SJSA1 (cell line): ENCODE results near the gene TUSC2. TPM values are rescaled to one million over a fixed set of nuclear protein-coding genes. Genes with fewer than 3 reads are reported as not detected.
A peak's percentile ranks its signal among the peaks of the same experiment; 100 is the strongest.

ENCODE experiments used
- DNase-seq, 2 experiments: peaks; one replicate each; pipeline ENCODE4 v3.0.0-alpha.2; 2015 to 2020; ENCODE audit warnings: low spot score in 2 of 2, low read depth in 1 of 2
- H3K27ac ChIP-seq: fragments of 250-450 bp; sonication (Bioruptor Pico); 2 replicates; pipeline ENCODE4 v1.5.1; 2020; ENCODE audit warnings: mild to moderate bottlenecking, moderate library complexity
- H3K27me3 ChIP-seq: fragments of 250-450 bp; sonication (Bioruptor Pico); replicated peaks from 2 replicates; pipeline ENCODE4 v1.5.1; 2020; ENCODE audit warnings: mild to moderate bottlenecking, moderate library complexity
- H3K36me3 ChIP-seq: fragments of 250-450 bp; sonication (Bioruptor Pico); 2 replicates; pipeline ENCODE4 v1.5.1; 2020; ENCODE audit warnings: mild to moderate bottlenecking
- H3K4me1 ChIP-seq: fragments of 250-450 bp; sonication (Bioruptor Pico); replicated peaks from 2 replicates; pipeline ENCODE4 v1.6.1; 2021; ENCODE audit warnings: mild to moderate bottlenecking
- H3K4me3 ChIP-seq: fragments of 250-450 bp; sonication (Bioruptor Pico); 2 replicates; pipeline ENCODE4 v1.5.1; 2020; ENCODE audit warnings: mild to moderate bottlenecking
- H3K9me3 ChIP-seq: fragments of 250-450 bp; sonication (Bioruptor Pico); replicated peaks from 2 replicates; pipeline ENCODE4 v1.5.1; 2020; ENCODE audit warnings: mild to moderate bottlenecking
- total RNA-seq: library from RNA; depleted of rRNA; stranded (reverse); fragments of >200 nt; shearing (Covaris generic); gene quantifications from 2 replicates; pipeline ENCODE4 v1.2.3, GENCODE V29; 2014

Gene TUSC2
- total RNA-seq, 1 experiment from 2014 or later: 46.7 TPM

- H3K4me1 ChIP-seq: peaks cover 33% of the 10 kb centered on the region
- peak within 1 kb of the TSS; percentile 63 for H3K4me3 ChIP-seq
- H3K27ac ChIP-seq: peak within 1 kb of the TSS; percentile 27
- no peaks in the 10 kb centered on the region for H3K9me3 ChIP-seq
- H3K27me3 ChIP-seq: no peaks in the 10 kb centered on the region
- DNase-seq: peak; percentile 92 to 97
- peaks cover 50% of the 10 kb centered on the region for H3K36me3 ChIP-seq
These were observed 31.1 kb upstream of the TUSC2 start, which contains the start of gene TMEM115 for GRCh38 chr3:50358911-50359759. TMEM115 (minus strand) TSS chr3:50359521; CDS start chr3:50359063, 458 bp downstream.

GRCh38 chr3:50358355-50358910, 30.4 kb upstream of the TUSC2 start:
- H3K27me3 ChIP-seq: no peaks in the 10 kb centered on the region
- peak overlapping the region; percentile 27; the same call in 1 of the 2 replicates for H3K27ac ChIP-seq
- peaks cover 33% of the 10 kb centered on the region for H3K4me1 ChIP-seq
- DNase-seq: no peak
- peak overlapping the region; percentile 63 for H3K4me3 ChIP-seq
- peaks cover 57% of the 10 kb centered on the region for H3K36me3 ChIP-seq
- no peaks in the 10 kb centered on the region for H3K9me3 ChIP-seq

- H3K4me1 ChIP-seq: peaks cover 33% of the 10 kb centered on the region
These were observed 29.5 kb upstream of the TUSC2 start for GRCh38 chr3:50357481-50357880.

GRCh38 chr3:50356553-50356952, 28.5 kb upstream of the TUSC2 start:
- Histone ChIP-seq H3K4me1 (peaks cover 35% of the 10 kb centered on the region), H3K27ac (no peak overlapping the region), H3K4me3 (no peak overlapping the region), H3K36me3 (peaks cover 72% of the 10 kb centered on the region), H3K27me3 (no peaks in the 10 kb centered on the region), H3K9me3 (no peaks in the 10 kb centered on the region)
- no peak for DNase-seq

More at GRCh38 chr3:50357481-50357880, 29.5 kb upstream of the TUSC2 start:
- no peak for DNase-seq
- Histone ChIP-seq H3K27ac (no peak overlapping the region), H3K36me3 (peaks cover 65% of the 10 kb centered on the region), H3K27me3 (no peaks in the 10 kb centered on the region), H3K4me3 (peak overlapping the region; percentile 63), H3K9me3 (no peaks in the 10 kb centered on the region)

DNA sequence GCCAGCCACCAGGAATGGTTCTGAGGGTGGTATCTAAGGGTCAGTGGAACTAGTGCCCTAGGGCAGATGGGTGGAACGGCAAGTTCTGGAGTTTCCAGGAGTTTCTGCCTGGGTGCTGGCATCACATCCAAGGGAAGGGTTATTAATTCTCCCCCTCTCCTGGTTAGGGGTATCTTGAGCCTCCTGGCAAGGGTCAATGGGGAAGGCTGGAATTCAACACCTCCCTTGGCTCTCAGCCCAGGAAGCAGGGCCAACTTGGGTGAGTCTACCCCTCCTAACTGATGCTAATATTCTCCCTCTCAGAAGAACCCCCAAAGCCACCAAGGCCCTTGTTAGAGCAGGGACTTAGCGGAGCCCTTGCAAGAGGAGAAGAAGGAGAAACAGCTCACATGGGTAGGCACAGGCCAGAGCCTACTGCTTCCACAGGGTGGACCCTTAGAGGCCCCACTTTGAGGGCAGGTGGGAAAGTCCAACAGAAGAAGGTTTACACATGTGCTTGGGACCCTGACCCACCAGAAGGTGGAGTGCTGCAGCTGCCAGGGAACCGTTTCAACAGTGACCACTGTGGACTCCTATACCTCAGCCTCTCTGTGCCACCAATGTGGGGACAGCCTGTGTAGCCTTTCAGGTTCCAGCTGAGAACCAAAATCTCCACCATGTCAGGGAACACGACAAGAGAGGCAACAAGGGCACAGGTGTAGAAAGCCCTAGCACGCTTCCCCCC, 28.0 kb upstream of the TUSC2 start:
- Histone ChIP-seq H3K36me3 (peaks cover 76% of the 10 kb centered on the region), H3K27me3 (no peaks in the 10 kb centered on the region), H3K4me3 (no peak overlapping the region), H3K9me3 (no peaks in the 10 kb centered on the region), H3K4me1 (peaks cover 40% of the 10 kb centered on the region), H3K27ac (no peak overlapping the region)
- DNase-seq: no peak

GRCh38 chr3:50354850-50355249, 26.8 kb upstream of the TUSC2 start:
- DNase-seq: no peak
- H3K36me3 ChIP-seq: peaks cover 76% of the 10 kb centered on the region
- H3K4me1 ChIP-seq: peaks cover 48% of the 10 kb centered on the region
- no peak overlapping the region for H3K4me3 ChIP-seq
- no peaks in the 10 kb centered on the region for H3K27me3 ChIP-seq
- H3K9me3 ChIP-seq: no peaks in the 10 kb centered on the region
- H3K27ac ChIP-seq: no peak overlapping the region

GRCh38 chr3:50354186-50354764, 26.3 kb upstream of the TUSC2 start:
- DNase-seq: no peak
- H3K27ac ChIP-seq: no peak overlapping the region
- no peaks in the 10 kb centered on the region for H3K27me3 ChIP-seq
- H3K4me3 ChIP-seq: no peak overlapping the region
- peaks cover 48% of the 10 kb centered on the region for H3K4me1 ChIP-seq
- H3K9me3 ChIP-seq: no peaks in the 10 kb centered on the region
- peaks cover 76% of the 10 kb centered on the region for H3K36me3 ChIP-seq

DNA sequence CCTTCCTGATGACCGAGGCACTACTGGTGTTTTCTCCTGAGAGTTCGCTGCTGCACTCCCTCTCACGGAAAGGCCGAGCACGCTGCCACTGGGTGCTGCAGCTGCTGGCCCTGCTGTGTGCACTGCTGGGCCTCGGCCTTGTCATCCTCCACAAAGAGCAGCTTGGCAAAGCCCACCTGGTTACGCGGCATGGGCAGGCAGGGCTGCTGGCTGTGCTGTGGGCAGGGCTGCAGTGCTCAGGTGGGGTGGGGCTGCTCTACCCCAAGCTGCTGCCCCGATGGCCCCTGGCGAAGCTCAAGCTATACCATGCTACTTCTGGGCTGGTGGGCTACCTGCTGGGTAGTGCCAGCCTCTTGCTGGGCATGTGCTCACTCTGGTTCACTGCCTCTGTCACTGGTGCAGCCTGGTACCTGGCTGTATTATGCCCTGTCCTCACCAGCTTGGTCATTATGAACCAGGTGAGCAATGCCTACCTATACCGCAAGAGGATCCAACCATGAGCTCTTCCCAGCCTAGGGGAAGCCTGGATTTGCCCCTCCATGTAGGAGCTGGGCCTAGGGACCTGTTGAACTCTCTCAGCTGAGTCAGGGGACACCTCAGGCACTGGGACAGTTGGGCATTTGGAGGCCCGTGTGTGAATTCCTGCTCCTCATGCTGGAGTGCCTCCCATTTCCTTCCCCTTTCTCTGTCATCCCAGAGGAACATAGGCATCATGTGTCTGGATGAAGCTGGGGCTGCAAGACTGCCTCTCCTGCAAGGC, 25.4 kb upstream of the TUSC2 start:
- DNase-seq: no peak
- H3K27me3 ChIP-seq: no peaks in the 10 kb centered on the region
- H3K9me3 ChIP-seq: no peaks in the 10 kb centered on the region
- no peak overlapping the region for H3K4me3 ChIP-seq
- peaks cover 44% of the 10 kb centered on the region for H3K4me1 ChIP-seq
- no peak overlapping the region for H3K27ac ChIP-seq
- H3K36me3 ChIP-seq: peaks cover 68% of the 10 kb centered on the region

- Histone ChIP-seq H3K4me1 (peaks cover 37% of the 10 kb centered on the region), H3K27ac (no peak overlapping the region)
These were observed 24.8 kb upstream of the TUSC2 start for GRCh38 chr3:50352781-50353180.

DNA sequence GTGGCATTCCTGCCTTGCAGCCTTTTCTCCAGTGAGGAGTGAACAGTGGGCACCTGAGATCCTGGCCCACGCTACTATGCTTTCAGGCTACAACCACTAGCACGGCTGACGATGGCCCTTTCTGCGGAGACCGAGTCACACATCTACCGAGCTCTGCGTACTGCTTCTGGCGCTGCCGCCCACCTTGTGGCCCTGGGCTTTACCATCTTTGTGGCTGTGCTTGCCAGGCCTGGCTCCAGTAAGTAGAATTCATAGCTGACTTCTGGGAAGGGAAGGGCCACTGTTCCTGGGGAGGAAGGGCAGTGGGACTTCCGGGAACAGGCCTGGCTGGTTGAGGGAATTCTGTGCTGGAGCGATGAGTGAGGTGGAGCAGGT, 23.3 kb upstream of the TUSC2 start:
- H3K27ac ChIP-seq: no peak overlapping the region
- no peak for DNase-seq
- no peaks in the 10 kb centered on the region for H3K27me3 ChIP-seq
- H3K9me3 ChIP-seq: no peaks in the 10 kb centered on the region
- H3K4me3 ChIP-seq: peak overlapping the region; percentile 75
- peaks cover 23% of the 10 kb centered on the region for H3K4me1 ChIP-seq
- H3K36me3 ChIP-seq: peaks cover 53% of the 10 kb centered on the region

More at GRCh38 chr3:50352781-50353180, 24.8 kb upstream of the TUSC2 start:
- H3K4me3 ChIP-seq: no peak overlapping the region
- no peaks in the 10 kb centered on the region for H3K27me3 ChIP-seq
- peaks cover 65% of the 10 kb centered on the region for H3K36me3 ChIP-seq
- H3K9me3 ChIP-seq: no peaks in the 10 kb centered on the region
- DNase-seq: no peak

DNA sequence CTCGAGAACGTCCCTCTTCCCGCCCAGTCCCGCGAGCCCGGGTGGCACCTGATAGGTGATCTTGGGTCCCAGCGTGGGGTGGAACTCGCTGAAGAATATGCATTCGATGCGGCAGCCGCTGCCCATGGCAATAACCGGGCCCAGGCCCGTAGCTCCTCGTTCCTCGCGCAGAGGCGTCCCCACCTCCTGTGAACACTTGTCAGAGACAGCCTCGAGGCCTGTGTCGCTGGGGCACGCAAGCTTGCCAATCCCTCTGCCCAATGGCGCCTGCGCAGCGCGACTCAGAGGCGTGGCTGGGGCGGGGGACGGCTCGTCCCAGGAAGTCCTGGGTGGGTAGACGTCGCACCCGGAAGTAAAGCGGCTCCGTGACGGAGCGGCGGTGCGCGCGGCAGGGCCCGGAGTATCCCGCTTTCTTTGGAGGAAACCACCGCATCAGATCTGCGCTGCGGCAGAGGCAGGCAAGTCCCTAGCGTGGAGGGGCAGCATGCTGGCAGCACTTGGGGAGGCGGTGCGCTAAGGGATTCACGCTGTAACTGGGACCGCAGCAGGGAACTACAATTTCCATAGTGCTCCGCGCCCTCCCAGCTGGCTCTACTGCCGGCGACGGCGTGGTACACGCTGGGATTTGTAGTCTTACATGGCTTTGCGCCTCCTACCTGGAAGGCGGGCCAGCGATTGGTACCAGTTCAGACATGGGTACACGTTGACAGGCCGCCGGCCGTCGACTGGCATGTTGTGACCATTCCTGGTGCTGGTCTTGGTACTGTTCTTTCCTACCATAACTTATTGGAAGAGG, 22.7 kb upstream of the TUSC2 start, which contains the start of the genes CYB561D2 and NPRL2:
Gene CYB561D2 (plus strand): TSS at position 336 of the 796 bp plus-strand sequence. CDS start 572 bp downstream, outside the sequence.
Gene NPRL2 (minus strand): TSS at position 249 of the 796 bp plus-strand sequence. CDS start 123 bp downstream, at position 126.
- H3K27me3 ChIP-seq: no peaks in the 10 kb centered on the region
- peak within 1 kb of the TSS; percentile 53 for H3K27ac ChIP-seq
- H3K36me3 ChIP-seq: peaks cover 47% of the 10 kb centered on the region
- no peaks in the 10 kb centered on the region for H3K9me3 ChIP-seq
- DNase-seq: peak; percentile 93 to 96
- peak within 1 kb of the TSS; percentile 75 for H3K4me3 ChIP-seq
- H3K4me1 ChIP-seq: peaks cover 21% of the 10 kb centered on the region

DNA sequence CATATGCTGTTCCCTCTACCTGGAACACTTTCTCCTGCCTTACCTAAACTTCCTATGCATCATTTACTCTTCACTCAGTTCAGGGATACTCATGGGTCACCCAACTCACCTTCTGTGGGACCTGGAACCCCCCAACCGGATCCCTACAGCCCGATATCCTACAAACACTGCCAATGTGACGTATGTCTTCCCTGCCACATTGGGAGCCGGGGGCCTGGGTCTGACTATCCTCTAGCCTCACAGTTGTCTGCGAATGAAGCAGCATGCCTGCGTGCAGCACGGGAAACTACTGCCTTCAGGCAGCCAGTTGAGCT, 22.1 kb upstream of the TUSC2 start:
- Histone ChIP-seq H3K27ac (no peak overlapping the region), H3K36me3 (peaks cover 42% of the 10 kb centered on the region), H3K27me3 (no peaks in the 10 kb centered on the region), H3K4me1 (peaks cover 27% of the 10 kb centered on the region), H3K9me3 (no peaks in the 10 kb centered on the region), H3K4me3 (peak overlapping the region; percentile 75)
- DNase-seq: no peak
